Stimulated activated CD4-positive, alpha-beta T cell treated with anti-CD3 and anti-CD28 coated beads, Interleukin-2, amount 100 ng/mL, for 24 hours (primary cell): ENCODE results near the gene ATP5MC2.
A peak's percentile ranks its signal among the peaks of the same experiment; 100 is the strongest.
"Not testable (repeated sequence)": the region's sequence is repeated elsewhere in the genome, so short reads cannot be mapped to it uniquely, and the experiment has no call there.

Source experiments
- DNase-seq, 2 donors: peaks; one replicate each; pipeline ENCODE4 v3.0.0-alpha.2; 2020

ATP5MC2 gene

GRCh38 chr12:53644133-53644532 lies 31.8 kb downstream of the ATP5MC2 start:
- no peak for DNase-seq

GRCh38 chr12:53643232-53643979 lies 32.5 kb downstream of the ATP5MC2 start:
- DNase-seq: no peak

- no peak for DNase-seq
Observed at GRCh38 chr12:53638057-53638456, 37.8 kb downstream of the ATP5MC2 start.

- DNase-seq: no peak
Observed at GRCh38 chr12:53636641-53637040, 39.2 kb downstream of the ATP5MC2 start.

GRCh38 chr12:53635708-53636107 lies 40.2 kb downstream of the ATP5MC2 start:
- not testable (repeated sequence) for DNase-seq

GRCh38 chr12:53631721-53632120 lies 44.2 kb downstream of the ATP5MC2 start:
- no peak for DNase-seq

- no peak for DNase-seq
Observed at GRCh38 chr12:53627919-53628318, 48.0 kb downstream of the ATP5MC2 start.

- no peak for DNase-seq
Observed at GRCh38 chr12:53626702-53627169, 49.1 kb downstream of the ATP5MC2 start.

GRCh38 chr12:53625946-53626701 lies 49.8 kb downstream of the ATP5MC2 start, which contains the start of gene ATF7:
Gene ATF7 (minus strand): TSS chr12:53626382. CDS start chr12:53601000, 25,382 bp downstream.
- DNase-seq: peak; percentile 99

- DNase-seq: no peak
Observed at GRCh38 chr12:53625373-53625945, 50.4 kb downstream of the ATP5MC2 start.

- DNase-seq: no peak
Observed at GRCh38 chr12:53624956-53625355, 50.9 kb downstream of the ATP5MC2 start.

- no peak for DNase-seq
Observed at GRCh38 chr12:53624458-53624857, 51.4 kb downstream of the ATP5MC2 start.

GRCh38 chr12:53623548-53624385 lies 52.1 kb downstream of the ATP5MC2 start:
- DNase-seq: no peak

- no peak for DNase-seq
Observed at GRCh38 chr12:53622724-53623123, 53.2 kb downstream of the ATP5MC2 start.

GRCh38 chr12:53618275-53618674 lies 57.6 kb downstream of the ATP5MC2 start:
- DNase-seq: no peak

GRCh38 chr12:53617700-53618099 lies 58.2 kb downstream of the ATP5MC2 start:
- DNase-seq: no peak

GRCh38 chr12:53616950-53617349 lies 58.9 kb downstream of the ATP5MC2 start:
- DNase-seq: no peak
